ENCODE data around the gene LGALS9B.
"Not testable (repeated sequence)": the region's sequence is repeated elsewhere in the genome, so short reads cannot be mapped to it uniquely, and the experiment has no call there.

Gene LGALS9B

DNA sequence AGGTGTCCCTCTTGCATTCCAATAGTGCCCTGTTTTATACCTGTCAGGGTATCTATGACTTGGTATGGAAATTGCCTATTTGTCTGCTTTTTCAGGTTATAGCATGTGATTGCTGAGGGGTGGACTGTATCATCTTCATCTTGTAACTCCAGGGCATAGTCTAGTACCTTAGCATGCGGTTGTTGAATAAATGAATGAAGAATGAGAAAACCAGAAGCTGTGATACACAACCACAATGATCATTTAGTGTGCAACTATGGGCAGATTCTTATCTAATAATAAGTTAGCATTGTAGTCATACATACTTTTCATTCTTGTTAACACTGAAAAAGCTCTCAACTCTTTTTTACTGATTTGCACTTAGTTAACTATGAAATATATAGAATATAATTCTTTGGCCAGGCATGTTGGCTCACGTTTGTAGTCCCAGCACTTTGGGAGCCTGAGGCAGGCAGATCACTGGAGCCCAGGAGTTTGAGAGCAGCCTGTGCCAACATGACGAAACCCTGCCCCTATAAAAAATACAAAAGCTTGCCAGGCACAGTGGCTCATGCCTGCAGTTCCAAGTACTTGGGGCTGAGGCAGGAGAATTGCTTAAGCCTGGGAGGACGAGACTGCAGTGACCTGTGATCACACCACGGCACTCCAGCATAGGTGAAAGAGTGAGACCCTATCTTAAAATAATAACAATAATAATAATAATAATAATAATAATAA, 65.9 kb downstream of the LGALS9B start:
- not testable (repeated sequence) for DNase-seq

DNA sequence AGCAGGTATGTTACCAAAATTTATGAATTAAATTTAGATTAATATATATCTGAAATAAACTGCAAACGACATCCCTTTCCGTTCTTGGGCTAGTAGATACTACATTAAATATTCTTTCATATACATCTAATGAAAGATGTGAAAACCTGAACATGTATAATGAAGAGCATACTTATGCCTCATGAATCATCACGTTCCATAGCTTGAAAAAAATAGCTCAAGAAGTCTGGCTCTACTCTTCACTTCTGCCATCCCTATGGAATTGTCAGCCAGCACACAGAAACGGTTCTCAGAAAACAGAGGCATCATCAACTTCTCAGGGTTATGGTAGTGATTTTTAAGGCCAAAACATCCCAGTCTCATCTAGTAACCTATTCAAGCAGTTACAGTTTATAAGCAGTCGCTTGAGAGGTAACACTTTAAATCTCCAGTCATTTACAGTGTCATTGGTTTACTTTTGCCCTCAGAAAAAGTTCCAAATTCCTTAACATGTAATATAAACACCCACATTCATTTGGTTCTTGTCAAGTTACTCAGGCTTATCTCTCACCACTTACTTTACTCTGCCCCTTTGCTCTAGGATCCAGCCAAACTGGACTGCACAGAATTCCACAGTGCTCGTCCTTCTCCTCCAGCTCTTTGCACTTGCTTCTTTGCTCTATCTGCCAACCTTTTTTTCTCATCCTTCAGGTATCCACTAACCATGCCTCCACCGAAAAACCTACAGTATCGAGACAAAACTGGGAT, 66.6 kb downstream of the LGALS9B start:
- DNase-seq, result not testable (repeated sequence)
